H9 (cell line): Measurements from ENCODE around the gene SSBP3. TPM values are rescaled to one million over a fixed set of nuclear protein-coding genes. Genes with fewer than 3 reads are reported as not detected.
A peak's percentile ranks its signal among the peaks of the same experiment; 100 is the strongest.

Experiments used
- DNase-seq: peaks from one replicate; pipeline ENCODE4 v3.0.0-alpha.2; 2017
- H2AFZ ChIP-seq: one replicate; pipeline ENCODE4 v1.6.1; 2013; ENCODE audit warnings: mild to moderate bottlenecking, low read length, control low read depth, moderate library complexity
- H2AK5ac ChIP-seq: 2 replicates; pipeline ENCODE4 v1.6.1; 2013; ENCODE audit warnings: low read length, control low read depth, mixed read lengths; ENCODE audit not compliant: insufficient read length
- H2BK120ac ChIP-seq: one replicate; pipeline ENCODE4 v1.6.1; 2013; ENCODE audit warnings: low read depth, mild to moderate bottlenecking, low read length, control low read depth, inconsistent platforms; ENCODE audit not compliant: poor library complexity, severe bottlenecking
- H2BK12ac ChIP-seq: 2 replicates; pipeline ENCODE4 v1.6.1; 2013; ENCODE audit warnings: low read length, control low read depth, mixed read lengths, low read depth; ENCODE audit not compliant: insufficient read length
- H2BK15ac ChIP-seq: 2 replicates; pipeline ENCODE4 v1.6.1; 2013; ENCODE audit warnings: low read depth, low read length, control low read depth
- H2BK20ac ChIP-seq: one replicate; pipeline ENCODE4 v1.6.1; 2013; ENCODE audit warnings: low read depth, mild to moderate bottlenecking, low read length, control low read depth, inconsistent platforms; ENCODE audit not compliant: poor library complexity, severe bottlenecking
- H2BK5ac ChIP-seq: 2 replicates; pipeline ENCODE4 v1.6.1; 2013; ENCODE audit warnings: low read length, control low read depth, mixed read lengths; ENCODE audit not compliant: insufficient read length
- H3K14ac ChIP-seq: 2 replicates; pipeline ENCODE4 v1.6.1; 2013; ENCODE audit warnings: low read length, control low read depth; ENCODE audit not compliant: insufficient read depth
- H3K18ac ChIP-seq: 2 replicates; pipeline ENCODE4 v1.6.1; 2013; ENCODE audit warnings: low read depth, mild to moderate bottlenecking, mixed read lengths, low read length, control low read depth; ENCODE audit not compliant: insufficient read length
- H3K23ac ChIP-seq: 2 replicates; pipeline ENCODE4 v1.6.1; 2013; ENCODE audit warnings: low read length, control low read depth, mixed read lengths, low read depth; ENCODE audit not compliant: insufficient read length
- H3K23me2 ChIP-seq: 2 replicates; pipeline ENCODE4 v1.6.1; 2013; ENCODE audit warnings: low read depth, mild to moderate bottlenecking, mixed read lengths, low read length, control low read depth; ENCODE audit not compliant: insufficient read length, poor library complexity, severe bottlenecking
- H3K27ac ChIP-seq: 2 replicates; pipeline ENCODE4 v1.5.1; 2013; ENCODE audit warnings: low read length, control low read depth, mixed read lengths, low read depth; ENCODE audit not compliant: insufficient read length
- H3K27me3 ChIP-seq: 2 replicates; pipeline ENCODE4 v1.6.1; 2013; ENCODE audit warnings: low read length, control low read depth, inconsistent platforms; ENCODE audit not compliant: insufficient read depth
- H3K4ac ChIP-seq: 2 replicates; pipeline ENCODE4 v1.6.1; 2013; ENCODE audit warnings: low read depth, mild to moderate bottlenecking, control low read depth, inconsistent platforms, low read length, moderate library complexity
- H3K4me1 ChIP-seq: 2 replicates; pipeline ENCODE4 v1.6.1; 2013; ENCODE audit warnings: low read length, control low read depth, inconsistent platforms; ENCODE audit not compliant: insufficient read depth
- H3K4me2 ChIP-seq: 2 replicates; pipeline ENCODE4 v1.6.1; 2013; ENCODE audit warnings: low read length, control low read depth, mixed read lengths; ENCODE audit not compliant: insufficient read length, insufficient read depth
- H3K56ac ChIP-seq: 2 replicates; pipeline ENCODE4 v1.6.1; 2013; ENCODE audit warnings: low read depth, mild to moderate bottlenecking, mixed read lengths, low read length, control low read depth; ENCODE audit not compliant: insufficient read length
- H3K79me1 ChIP-seq: 2 replicates; pipeline ENCODE4 v1.6.1; 2013; ENCODE audit warnings: low read depth, mild to moderate bottlenecking, moderate library complexity, low read length, control low read depth, inconsistent platforms; ENCODE audit not compliant: insufficient read depth, poor library complexity, severe bottlenecking
- H3K79me2 ChIP-seq: 2 replicates; pipeline ENCODE4 v1.6.1; 2013; ENCODE audit warnings: low read length, control low read depth, inconsistent platforms; ENCODE audit not compliant: insufficient read depth
- H3K9ac ChIP-seq: 2 replicates; pipeline ENCODE4 v1.6.1; 2013; ENCODE audit warnings: low read length, control low read depth, mixed read lengths; ENCODE audit not compliant: insufficient read length; ENCODE audit errors: extremely low read depth
- H3K9me3 ChIP-seq: one replicate; pipeline ENCODE4 v1.6.1; 2013; ENCODE audit warnings: low read depth, low read length, inconsistent platforms; ENCODE audit not compliant: control insufficient read depth
- H3T11ph ChIP-seq: one replicate; pipeline ENCODE4 v1.6.1; 2013; ENCODE audit warnings: mild to moderate bottlenecking, low read length, control low read depth, inconsistent platforms
- H4K20me1 ChIP-seq: one replicate; pipeline ENCODE4 v1.6.1; 2013; ENCODE audit not compliant: control insufficient read depth, insufficient read length, insufficient read depth
- H4K5ac ChIP-seq: 2 replicates; pipeline ENCODE4 v1.6.1; 2013; ENCODE audit warnings: low read depth, mild to moderate bottlenecking, mixed read lengths, low read length, control low read depth; ENCODE audit not compliant: insufficient read length
- H4K8ac ChIP-seq: replicated peaks from 2 replicates; pipeline ENCODE4 v1.6.1; 2013; ENCODE audit warnings: low read length, control low read depth, mixed read lengths, low read depth; ENCODE audit not compliant: insufficient read length
- H4K91ac ChIP-seq: 2 replicates; pipeline ENCODE4 v1.6.1; 2013; ENCODE audit warnings: low read depth, mild to moderate bottlenecking, moderate library complexity, mixed read lengths, low read length, control low read depth; ENCODE audit not compliant: insufficient read length
- H3K27ac Mint-ChIP-seq, 3 experiments: 2 replicates in 2 of 3; 3 replicates in 1 of 3; pipeline ENCODE4 v1.8.0; 2020 to 2021; ENCODE audit warnings: mixed read lengths in 3 of 3, mild to moderate bottlenecking in 1 of 3, moderate library complexity in 1 of 3
- H3K27me3 Mint-ChIP-seq: 2 replicates; pipeline ENCODE4 v1.8.0; 2021; ENCODE audit warnings: low read depth, mild to moderate bottlenecking, moderate library complexity, mixed read lengths
- H3K36me3 Mint-ChIP-seq, 3 experiments: 2 replicates in 2 of 3; 3 replicates in 1 of 3; pipeline ENCODE4 v1.8.0; 2020 to 2021; ENCODE audit warnings: low read depth in 3 of 3, mixed read lengths in 3 of 3; ENCODE audit not compliant: insufficient read depth in 1 of 3
- H3K4me1 Mint-ChIP-seq, 2 experiments: 2 replicates each; pipeline ENCODE4 v1.8.0; 2020; ENCODE audit warnings: mixed read lengths in 2 of 2
- H3K4me3 Mint-ChIP-seq, 2 experiments: 2 replicates in 1 of 2; 3 replicates in 1 of 2; pipeline ENCODE4 v1.8.0; 2020 to 2021; ENCODE audit warnings: mild to moderate bottlenecking in 2 of 2, mixed read lengths in 2 of 2, moderate library complexity in 1 of 2
- H3K9me3 Mint-ChIP-seq, 2 experiments: 2 replicates in 1 of 2; 3 replicates in 1 of 2; pipeline ENCODE4 v1.8.0; 2020; ENCODE audit warnings: mild to moderate bottlenecking in 2 of 2, mixed read lengths in 2 of 2, moderate library complexity in 1 of 2
- WGBS: extraction: QIAGEN DNeasy Blood & Tissue Kit; methylation state at CpG from one replicate; pipeline ENCODE4 v1.1.7; 2013; ENCODE audit warnings: missing lambda C conversion rate, low lambda C conversion rate, mixed read lengths; ENCODE audit not compliant: insufficient read length; ENCODE audit errors: extremely low coverage; 5-methylcytosine and 5-hydroxymethylcytosine counted together
- total RNA-seq: library from RNA; stranded (reverse); gene quantifications from 2 replicates; pipeline ENCODE4 v1.2.1, GENCODE V29; 2021
- TF ChIP-seq, protein P1 (sequence below): fragments of 200-600 bp; sonication (generic); conservative IDR thresholded peaks from 3 replicates; pipeline ENCODE4 v1.8.0; 2021; ENCODE audit warnings: antibody characterized with exemption, mild to moderate bottlenecking

Gene SSBP3
- total RNA-seq, 1 experiment from 2014 or later, result 126 TPM

DNA sequence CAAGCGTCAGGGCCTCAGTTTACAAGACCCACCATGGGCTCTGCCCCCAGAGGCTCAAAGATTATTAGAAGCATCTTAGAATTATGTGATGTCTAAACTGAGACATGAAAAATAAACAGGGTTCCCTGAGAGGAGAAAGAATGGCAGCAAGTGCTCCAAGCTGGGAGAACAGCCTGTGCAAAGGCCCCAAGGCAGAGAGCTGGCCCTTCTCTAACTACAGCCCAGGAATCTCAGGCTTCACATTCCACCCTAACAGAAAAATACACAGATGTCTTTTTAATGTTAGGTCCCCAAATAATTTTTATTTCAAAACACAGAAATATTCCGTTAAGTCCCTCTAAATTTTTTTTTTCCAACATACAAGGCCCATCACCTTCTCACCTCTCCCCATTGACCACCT, 21.7 kb downstream of the SSBP3 start:
- H3K4me3 Mint-ChIP-seq, result no peak overlapping the region
- H3K27ac Mint-ChIP-seq, result peak overlapping the region; percentile 25 to 64 (median 40); a peak in 4 of 7 replicates
- Histone ChIP-seq H3K18ac (no peak overlapping the region), H2BK12ac (no peak overlapping the region), H2BK20ac (no peak overlapping the region), H2BK5ac (no peak overlapping the region), H3K4me1 (peaks cover 6% of the 10 kb centered on the region; the same call in 1 of the 2 replicates), H3K14ac (no peak overlapping the region), H3K23ac (no peak overlapping the region), H4K91ac (no peak overlapping the region), H3K9ac (no peak overlapping the region), H3K27ac (no peak overlapping the region), H3K4ac (no peak overlapping the region), H3K23me2 (no peaks in the 10 kb centered on the region), H2AK5ac (no peak overlapping the region), H3K4me2 (no peak overlapping the region), H2AFZ (no peak overlapping the region), H2BK15ac (no peak overlapping the region), H3K27me3 (no peaks in the 10 kb centered on the region), H3K79me1 (peaks cover 4% of the 10 kb centered on the region), H3K79me2 (peaks cover 28% of the 10 kb centered on the region), H3K56ac (no peak overlapping the region), H4K8ac (no peak overlapping the region), H3K9me3 (no peaks in the 10 kb centered on the region), H3T11ph (no peak overlapping the region), H4K20me1 (peaks cover 6% of the 10 kb centered on the region), H4K5ac (no peak overlapping the region), H2BK120ac (no peak overlapping the region)
- no peaks in the 10 kb centered on the region for H3K9me3 Mint-ChIP-seq
- H3K36me3 Mint-ChIP-seq, result peaks cover 11 to 37% (median 34%) of the 10 kb centered on the region in 3 experiments; a peak in 6 of 7 replicates
- WGBS, result 100% methylated on average over 1 of the region's 2 CpGs
- H3K27me3 Mint-ChIP-seq, result no peaks in the 10 kb centered on the region
- DNase-seq, result no peak
- TF ChIP-seq, protein P1, sequence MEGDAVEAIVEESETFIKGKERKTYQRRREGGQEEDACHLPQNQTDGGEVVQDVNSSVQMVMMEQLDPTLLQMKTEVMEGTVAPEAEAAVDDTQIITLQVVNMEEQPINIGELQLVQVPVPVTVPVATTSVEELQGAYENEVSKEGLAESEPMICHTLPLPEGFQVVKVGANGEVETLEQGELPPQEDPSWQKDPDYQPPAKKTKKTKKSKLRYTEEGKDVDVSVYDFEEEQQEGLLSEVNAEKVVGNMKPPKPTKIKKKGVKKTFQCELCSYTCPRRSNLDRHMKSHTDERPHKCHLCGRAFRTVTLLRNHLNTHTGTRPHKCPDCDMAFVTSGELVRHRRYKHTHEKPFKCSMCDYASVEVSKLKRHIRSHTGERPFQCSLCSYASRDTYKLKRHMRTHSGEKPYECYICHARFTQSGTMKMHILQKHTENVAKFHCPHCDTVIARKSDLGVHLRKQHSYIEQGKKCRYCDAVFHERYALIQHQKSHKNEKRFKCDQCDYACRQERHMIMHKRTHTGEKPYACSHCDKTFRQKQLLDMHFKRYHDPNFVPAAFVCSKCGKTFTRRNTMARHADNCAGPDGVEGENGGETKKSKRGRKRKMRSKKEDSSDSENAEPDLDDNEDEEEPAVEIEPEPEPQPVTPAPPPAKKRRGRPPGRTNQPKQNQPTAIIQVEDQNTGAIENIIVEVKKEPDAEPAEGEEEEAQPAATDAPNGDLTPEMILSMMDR, result no peak
- H3K4me1 Mint-ChIP-seq, result peaks cover 47% of the 10 kb centered on the region in 2 experiments
